Raji (cell line): ENCODE measurements around the gene RPS6KA3.

ENCODE experiments used
- POLR2A ChIP-seq: IDR thresholded peaks from 2 replicates; pipeline ENCODE4 v1.6.1; 2011; ENCODE audit warnings: low read depth, low read length, control low read depth; ENCODE audit not compliant: insufficient read depth

The RPS6KA3 gene

GRCh38 chrX:20240201-20240600 is 26.5 kb downstream of the RPS6KA3 start:
- no peak for TF ChIP-seq POLR2A

- no peak for TF ChIP-seq POLR2A
These were observed 28.8 kb downstream of the RPS6KA3 start for GRCh38 chrX:20237864-20238263.

GRCh38 chrX:20235755-20236154 is 31.0 kb downstream of the RPS6KA3 start:
- TF ChIP-seq POLR2A = no peak

GRCh38 chrX:20233336-20233735 is 33.4 kb downstream of the RPS6KA3 start:
- TF ChIP-seq POLR2A = no peak

- TF ChIP-seq POLR2A = no peak
These were observed 35.1 kb downstream of the RPS6KA3 start for GRCh38 chrX:20231598-20231997.

GRCh38 chrX:20230406-20230805 is 36.3 kb downstream of the RPS6KA3 start:
- TF ChIP-seq POLR2A = no peak

GRCh38 chrX:20229155-20229554 is 37.6 kb downstream of the RPS6KA3 start:
- TF ChIP-seq POLR2A = no peak

GRCh38 chrX:20228245-20228644 is 38.5 kb downstream of the RPS6KA3 start:
- no peak for TF ChIP-seq POLR2A

- no peak for TF ChIP-seq POLR2A
These were observed 39.6 kb downstream of the RPS6KA3 start for GRCh38 chrX:20227116-20227515.

GRCh38 chrX:20225488-20225833 is 41.2 kb downstream of the RPS6KA3 start:
- no peak for TF ChIP-seq POLR2A

GRCh38 chrX:20224814-20225487 is 41.8 kb downstream of the RPS6KA3 start:
- TF ChIP-seq POLR2A = no peak

- TF ChIP-seq POLR2A = no peak
These were observed 44.8 kb downstream of the RPS6KA3 start for GRCh38 chrX:20221902-20222301.

GRCh38 chrX:20218836-20219505 is 47.7 kb downstream of the RPS6KA3 start:
- TF ChIP-seq POLR2A = no peak

GRCh38 chrX:20217906-20218305 is 48.8 kb downstream of the RPS6KA3 start:
- TF ChIP-seq POLR2A = no peak

GRCh38 chrX:20217271-20217670 is 49.4 kb downstream of the RPS6KA3 start:
- TF ChIP-seq POLR2A = no peak

GRCh38 chrX:20215565-20215964 is 51.1 kb downstream of the RPS6KA3 start:
- no peak for TF ChIP-seq POLR2A
